ENCODE measurements around the gene MYOM3.

The MYOM3 gene

DNA sequence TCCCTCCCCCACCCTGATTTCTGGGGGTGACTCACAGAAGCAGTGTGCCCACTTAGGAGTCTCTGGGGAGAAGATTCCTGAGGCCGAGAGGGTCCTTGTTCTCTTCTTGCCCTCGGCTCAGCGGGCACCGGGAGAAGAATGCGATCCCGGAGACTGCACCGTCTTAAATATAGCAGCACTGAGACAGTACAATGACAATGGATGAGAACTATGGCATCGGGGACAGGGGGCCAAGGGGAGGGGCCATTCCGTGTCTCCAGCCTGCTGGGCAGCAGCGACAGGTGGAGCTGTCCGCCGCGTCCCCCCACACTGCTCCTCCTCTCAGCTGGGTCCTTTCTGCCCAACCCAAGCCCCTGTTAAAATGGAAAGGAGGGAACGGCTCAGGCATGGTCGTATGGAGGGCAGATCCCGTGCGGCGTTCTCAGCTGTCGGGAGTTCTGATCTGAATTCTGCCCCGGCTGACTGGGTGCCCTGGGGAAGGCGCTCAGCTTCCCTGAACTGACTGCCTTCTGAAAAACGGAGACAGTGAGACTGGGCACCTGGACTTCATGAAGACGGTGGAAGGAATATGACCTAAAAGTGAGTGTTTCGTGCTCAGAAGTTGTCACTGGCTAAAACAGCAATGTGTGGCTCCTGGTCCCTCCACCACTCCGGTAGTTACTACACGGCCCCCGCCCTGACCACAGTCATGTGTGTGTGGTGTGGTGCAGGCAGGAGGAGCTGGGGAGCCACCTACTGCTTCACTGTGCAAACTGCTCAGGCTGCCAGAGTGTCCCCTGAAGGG, at the start of gene MYOM3:
Gene MYOM3, minus strand, starts transcription at position 140 of the 784 bp plus-strand sequence. CDS start 3,499 bp downstream, outside the sequence.
- DNase-seq = peak in 18 of 56 donors; percentile 2 to 50 (median 10)

DNA sequence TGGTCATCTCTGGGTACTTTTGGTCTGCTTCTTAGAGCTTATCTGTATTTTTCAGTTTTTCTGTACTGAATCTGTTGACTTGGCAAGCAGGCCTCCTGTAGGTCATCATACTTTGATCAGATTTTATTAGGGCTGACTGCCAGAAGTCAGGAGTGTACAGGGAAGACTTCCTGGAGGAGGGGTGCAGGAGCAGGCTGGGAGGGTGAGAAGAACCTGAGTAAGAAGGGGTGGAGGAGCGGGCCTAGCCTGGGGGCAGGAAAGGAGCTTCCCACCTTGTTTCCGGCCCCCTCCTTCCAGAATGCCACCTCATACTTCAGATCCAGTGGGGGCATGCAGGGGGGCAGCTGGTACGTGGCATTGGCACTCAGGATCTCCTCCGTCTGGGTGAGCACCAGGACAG, 49.3 kb upstream of the MYOM3 start:
- no peak for DNase-seq

DNA sequence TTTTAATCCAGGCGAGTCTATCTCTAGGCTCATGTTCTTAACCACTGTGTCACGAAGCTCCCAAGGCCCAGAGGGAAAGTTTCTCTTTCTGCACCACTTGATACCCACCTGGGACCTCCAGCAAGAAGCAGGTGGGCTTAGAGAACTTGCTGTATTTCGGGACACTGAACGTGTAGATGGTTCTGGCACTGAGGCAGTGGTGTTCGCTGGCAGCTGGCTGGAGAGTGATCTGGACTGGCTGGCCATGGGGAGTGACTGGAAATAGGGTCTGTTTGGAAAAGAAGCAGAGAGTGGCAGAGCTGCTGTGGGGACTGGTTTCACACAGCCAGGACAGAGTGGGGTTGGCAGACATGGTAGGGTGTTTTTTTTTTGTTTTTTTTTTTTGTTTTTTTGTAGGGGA, 47.4 kb upstream of the MYOM3 start:
- DNase-seq = no peak

- DNase-seq = no peak
Measured at GRCh38 chr1:24157918-24158481, 46.1 kb upstream of the MYOM3 start.

DNA sequence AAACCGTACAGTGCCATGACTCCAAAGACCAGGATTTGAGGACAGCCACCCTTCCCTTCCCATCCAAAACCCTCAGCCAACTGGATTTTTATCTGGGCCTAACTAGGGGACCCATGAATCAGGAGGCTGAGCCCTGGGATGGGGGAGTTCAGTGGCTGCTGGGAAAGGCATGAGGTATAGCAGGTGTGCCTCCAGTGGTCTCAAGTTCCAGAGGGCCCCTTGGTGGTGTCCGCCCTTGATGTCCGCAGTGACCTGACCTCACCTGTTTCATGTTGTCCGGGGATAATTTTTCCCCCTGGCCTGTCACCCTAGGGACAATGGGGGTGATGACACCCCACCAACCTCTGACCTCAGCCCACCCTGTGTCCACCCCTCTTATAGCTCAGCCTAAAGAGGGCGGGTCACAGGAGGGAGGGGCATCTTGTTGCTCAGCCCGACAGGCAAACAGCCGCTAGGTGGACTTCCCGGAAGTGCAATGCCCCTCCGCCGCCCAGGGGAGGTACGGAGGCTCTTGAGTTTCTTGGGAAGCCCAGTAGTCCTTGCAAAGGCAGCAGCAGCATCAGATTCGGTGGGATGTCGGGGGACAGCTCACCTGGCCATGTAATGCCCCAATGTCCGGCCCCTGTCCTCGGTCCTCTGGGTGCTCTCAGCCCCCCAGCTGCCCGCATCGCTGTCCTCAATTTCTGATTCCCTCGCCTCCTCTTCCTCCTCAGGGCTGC, 44.8 kb upstream of the MYOM3 start:
- no peak for DNase-seq

GRCh38 chr1:24155011-24155782, 43.3 kb upstream of the MYOM3 start:
- DNase-seq = no peak

DNA sequence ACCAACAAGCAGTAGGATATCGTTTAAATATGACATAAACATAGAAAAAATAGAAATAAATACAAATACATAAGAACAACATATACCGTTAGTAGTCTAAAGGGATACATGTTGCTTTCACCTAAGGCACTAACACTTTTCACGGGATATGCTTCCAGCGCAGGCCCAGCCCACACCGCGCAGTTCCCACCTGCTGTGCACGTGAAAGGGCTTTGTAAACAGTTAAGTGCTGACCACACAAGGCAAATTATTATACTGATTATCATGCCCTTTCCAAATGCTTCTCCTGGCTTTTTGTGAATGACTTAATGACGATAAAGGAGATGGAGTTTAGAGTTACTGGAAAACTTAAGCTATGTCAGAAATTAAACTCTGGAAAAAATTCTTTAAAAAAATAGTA, 42.3 kb upstream of the MYOM3 start:
- no peak for DNase-seq

DNA sequence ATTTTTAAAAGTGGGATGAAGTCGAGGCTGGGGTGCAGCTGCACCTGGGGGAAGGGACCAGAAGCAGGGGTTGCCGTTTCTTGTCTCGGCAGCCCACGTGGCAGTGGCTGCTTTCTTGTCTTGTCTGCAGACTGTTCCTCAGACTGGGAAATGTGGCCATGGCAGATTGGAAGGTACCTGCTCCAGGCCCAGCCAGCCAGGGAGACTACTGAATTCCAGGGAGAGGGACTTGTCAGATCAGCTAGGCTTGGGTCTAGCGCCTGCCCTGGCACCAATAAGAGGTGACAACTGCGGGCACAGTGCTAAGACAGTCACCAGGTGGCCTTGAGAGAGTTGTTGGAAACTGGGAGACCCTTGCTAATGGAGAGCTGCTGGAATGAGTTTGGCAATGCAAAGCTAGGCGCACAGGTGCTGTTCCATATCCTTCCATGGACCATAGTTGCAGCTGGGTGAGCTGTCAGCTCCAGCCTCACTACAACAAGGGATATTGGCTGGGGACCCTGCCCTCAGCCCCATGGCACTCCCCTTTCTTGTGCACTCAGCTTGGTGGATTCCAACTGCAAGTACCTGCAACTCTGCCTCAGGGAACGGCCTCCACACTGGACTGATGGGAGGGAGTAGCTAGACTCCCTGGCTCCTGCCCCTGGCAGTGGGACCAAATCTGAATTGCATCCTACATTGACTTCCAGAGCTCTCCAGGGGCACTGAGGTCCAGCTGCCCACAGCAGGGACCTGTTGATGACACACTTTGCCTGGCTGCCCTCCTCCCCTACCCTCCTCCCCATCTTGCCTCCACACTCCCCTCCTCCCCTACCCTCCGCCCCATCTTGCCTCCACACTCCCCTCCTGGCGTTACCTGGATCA, 40.9 kb upstream of the MYOM3 start:
- DNase-seq = no peak

GRCh38 chr1:24151175-24151533, 39.2 kb upstream of the MYOM3 start:
- DNase-seq = peak in 9 of 56 donors; percentile 8 to 46 (median 20)

DNA sequence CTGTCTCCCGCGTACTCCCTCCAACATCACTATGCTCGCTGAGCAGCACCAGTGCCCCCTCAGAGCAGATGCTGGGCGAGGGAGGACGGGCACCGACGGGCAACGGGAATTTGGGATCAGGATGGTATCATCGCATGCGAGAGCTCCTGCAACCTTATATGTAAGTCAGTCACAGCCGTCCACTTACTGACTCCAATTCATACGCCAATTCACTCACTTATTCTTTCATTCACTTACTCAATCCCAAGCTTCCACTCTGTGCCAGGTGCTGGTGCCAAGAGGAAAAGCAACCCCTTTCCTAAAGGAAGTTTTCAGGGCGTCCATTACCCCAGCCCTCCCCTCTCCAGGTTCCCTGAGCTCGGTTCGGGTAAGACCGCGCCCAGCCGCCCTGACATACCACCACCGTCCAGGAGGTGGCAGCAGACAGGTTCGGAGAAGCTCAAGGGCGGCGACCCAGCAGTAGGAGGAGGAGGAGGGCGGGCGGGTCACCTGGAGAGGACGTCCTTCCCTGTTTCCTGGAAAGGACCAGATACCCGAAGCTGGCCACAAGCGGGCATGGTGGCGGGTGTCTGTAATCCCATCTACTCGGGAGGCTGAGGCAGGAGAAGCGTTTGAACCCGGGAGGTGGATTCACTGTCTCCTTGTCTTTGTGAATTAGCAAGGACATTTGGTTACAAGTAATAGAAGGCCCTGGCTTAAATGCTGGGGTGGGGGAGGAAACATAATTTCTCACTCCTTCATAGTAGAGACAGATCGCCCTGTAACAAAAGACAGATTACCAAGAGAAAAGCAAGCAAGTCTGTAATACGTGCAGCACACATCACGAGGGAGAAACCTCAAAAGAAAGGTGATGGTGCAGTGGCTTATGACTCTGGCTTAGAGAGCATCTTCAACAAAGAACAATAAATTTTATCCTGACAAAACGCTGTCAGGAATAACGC, 38.6 kb upstream of the MYOM3 start:
- peak in 54 of 56 donors; percentile 8 to 87 (median 58) for DNase-seq

- peak in 30 of 56 donors; percentile 2 to 78 (median 30) for DNase-seq
Measured at GRCh38 chr1:24149866-24150233, 37.9 kb upstream of the MYOM3 start.

DNA sequence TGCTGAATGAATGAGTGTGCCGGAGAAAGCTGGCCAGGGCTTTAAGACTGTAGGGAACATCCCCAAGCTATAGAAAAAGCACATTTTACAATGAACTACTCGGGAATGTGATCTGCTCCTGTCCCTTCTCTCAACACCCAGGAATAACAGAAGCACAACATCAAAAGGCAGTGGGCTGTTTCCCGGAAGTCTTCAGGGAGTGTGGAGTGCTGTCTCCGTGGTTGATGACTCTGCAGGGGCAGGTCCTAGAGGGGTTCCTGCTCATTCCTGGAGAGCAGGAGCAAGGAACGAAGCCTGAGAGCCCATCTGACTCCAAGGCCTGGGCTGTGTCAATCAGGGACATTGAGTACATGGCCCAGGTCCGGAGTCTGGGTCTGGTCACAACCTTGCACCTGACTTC, 35.9 kb upstream of the MYOM3 start:
- DNase-seq = no peak

DNA sequence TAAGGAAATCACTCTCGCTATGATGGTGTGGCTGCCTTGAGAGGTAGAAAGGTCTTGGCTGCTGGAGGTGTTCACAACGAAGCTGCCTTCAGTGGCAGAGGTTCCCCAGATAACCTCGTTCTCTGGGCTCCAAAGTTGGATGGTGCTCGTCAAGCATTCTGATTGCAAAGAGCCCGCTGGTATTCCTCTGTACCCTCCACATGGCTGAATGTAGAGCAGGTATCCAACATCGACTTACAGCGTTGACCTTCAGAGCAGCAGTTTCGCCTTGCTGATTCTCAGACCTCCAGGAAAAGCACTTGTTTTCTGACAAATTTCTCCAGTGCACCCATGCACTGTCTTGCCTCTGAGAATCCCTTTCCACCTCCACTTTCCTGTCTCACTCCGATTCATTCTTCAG, 35.3 kb upstream of the MYOM3 start:
- no peak for DNase-seq

DNA sequence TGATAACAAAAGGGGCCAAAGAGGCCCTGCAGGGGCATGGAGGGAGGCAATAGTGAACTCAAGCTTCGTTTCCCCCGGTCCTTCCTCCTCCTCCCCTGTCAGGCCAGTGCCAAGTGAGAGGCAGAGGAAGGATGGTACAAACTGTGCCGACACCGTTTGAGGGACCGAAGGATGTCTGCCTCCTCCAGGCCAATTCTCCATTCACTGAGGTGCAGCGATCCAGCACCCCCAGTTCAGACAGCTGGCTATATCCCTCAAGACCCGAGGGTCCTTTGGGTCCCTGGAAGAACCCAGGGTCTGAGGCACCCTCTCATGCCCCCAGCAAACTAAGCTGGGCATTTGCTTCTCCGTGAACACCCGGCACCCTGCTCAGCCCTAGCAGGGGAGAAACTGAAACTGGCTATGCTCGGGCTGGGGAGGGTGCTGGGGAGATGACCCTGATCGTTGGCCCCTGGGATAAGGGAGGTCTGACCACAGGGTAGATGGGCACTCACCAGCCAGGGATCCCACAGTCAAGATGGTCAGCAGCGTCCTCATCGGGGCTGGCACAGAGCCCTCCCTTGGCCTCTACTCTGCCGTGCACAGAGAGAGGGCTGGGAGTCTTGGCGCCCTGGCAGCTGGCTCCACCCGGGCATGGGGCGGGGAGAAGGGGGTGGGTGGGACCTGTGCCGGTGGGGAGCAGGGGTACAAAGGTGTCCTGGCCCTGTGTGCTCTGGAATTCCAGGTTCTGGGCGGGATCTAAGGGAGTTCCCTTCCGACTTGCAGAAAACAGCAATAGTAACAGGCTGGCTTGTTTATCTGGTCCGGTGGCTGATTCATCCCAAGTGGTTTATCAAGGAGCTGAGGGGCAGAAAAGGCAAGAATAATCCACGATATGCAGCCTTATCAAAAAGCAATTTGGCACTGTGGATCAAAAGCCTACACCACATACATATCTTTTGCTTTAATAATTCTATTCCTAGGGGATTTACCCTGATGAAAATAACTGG, 30.9 kb upstream of the MYOM3 start, which contains the start of gene IL22RA1:
Gene IL22RA1, minus strand, starts transcription at position 595 of the 989 bp plus-strand sequence. Its CDS starts 58 bp downstream, at position 537.
- peak in 1 of 56 donors; percentile 25 for DNase-seq

- no peak for DNase-seq
Measured at GRCh38 chr1:24141311-24141997, 29.5 kb upstream of the MYOM3 start.

DNA sequence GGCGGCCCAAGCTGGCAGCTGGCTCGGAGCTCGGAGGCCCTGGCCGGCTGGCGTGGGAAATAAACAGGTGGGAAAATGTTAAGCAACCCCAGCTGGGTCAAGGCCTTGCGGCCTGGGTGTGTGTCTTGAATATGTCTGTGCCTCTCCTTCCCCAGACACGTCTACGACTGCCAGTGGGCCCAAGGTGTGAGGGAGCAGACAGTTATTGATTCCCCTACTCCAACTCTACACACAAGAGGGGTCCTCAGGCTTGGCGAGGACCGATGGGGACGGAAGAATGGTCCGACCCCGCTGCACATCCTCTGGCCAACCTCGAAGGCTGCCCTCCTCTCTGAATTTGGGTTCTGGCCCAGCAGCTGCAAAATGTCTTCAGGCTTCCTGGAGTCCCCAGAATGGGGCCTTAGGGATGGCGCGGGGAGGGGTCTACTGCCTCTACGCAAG, 28.8 kb upstream of the MYOM3 start:
- no peak for DNase-seq

GRCh38 chr1:24139841-24140425, 28.0 kb upstream of the MYOM3 start:
- no peak for DNase-seq
